C4-2B (cell line): Measurements from ENCODE around the gene PLEKHA8.
"Not testable (repeated sequence)": the region's sequence is repeated elsewhere in the genome, so short reads cannot be mapped to it uniquely, and the experiment has no call there.

Source experiments
- CTCF ChIP-seq: fragments of 450-650 bp; conservative IDR thresholded peaks from 2 replicates; pipeline ENCODE4 v1.5.1; 2017; ENCODE audit warnings: mild to moderate bottlenecking
- ZFX ChIP-seq: fragments of 450-650 bp; IDR thresholded peaks from 2 replicates; pipeline ENCODE4 v1.6.1; 2017

- TF ChIP-seq CTCF: peak; percentile 61
- not testable (repeated sequence) for TF ChIP-seq ZFX
These were observed 33.6 kb downstream of the PLEKHA8 start for GRCh38 chr7:30061786-30062185.
